Measurements from ENCODE around the gene NUDT13.

The NUDT13 gene

GRCh38 chr10:73167458-73167782, 57.2 kb downstream of the NUDT13 start:
- no peak for DNase-seq

- DNase-seq, result peak; percentile 90
Measured at GRCh38 chr10:73167783-73168464, 57.7 kb downstream of the NUDT13 start, which contains the start of the genes ECD and FAM149B1. TSS of gene ECD (minus strand) at chr10:73168008. CDS start at chr10:73163937, 4,071 bp downstream. TSS of gene FAM149B1 (plus strand) at chr10:73168119. CDS start at chr10:73168340, 221 bp downstream.

- no peak for DNase-seq
Measured at GRCh38 chr10:73168465-73168803, 58.2 kb downstream of the NUDT13 start.

- no peak for DNase-seq
Measured at GRCh38 chr10:73169320-73169719, 59.1 kb downstream of the NUDT13 start.

GRCh38 chr10:73172867-73173266, 62.6 kb downstream of the NUDT13 start:
- no peak for DNase-seq

GRCh38 chr10:73174148-73174925, 64.1 kb downstream of the NUDT13 start:
- no peak for DNase-seq
